Stimulated activated CD8-positive, alpha-beta memory T cell treated with anti-CD3 and anti-CD28 coated beads, Interleukin-4, amount 100 ng/mL, for 4 hours (primary cell): ENCODE measurements around the gene EMP1.
"Not testable (repeated sequence)": the region's sequence is repeated elsewhere in the genome, so short reads cannot be mapped to it uniquely, and the experiment has no call there.

Source experiments
- DNase-seq, 2 donors: peaks; one replicate each; pipeline ENCODE4 v3.0.0-alpha.2; 2020; ENCODE audit warnings: low read depth in 2 of 2, low spot score in 1 of 2

The EMP1 gene

DNA sequence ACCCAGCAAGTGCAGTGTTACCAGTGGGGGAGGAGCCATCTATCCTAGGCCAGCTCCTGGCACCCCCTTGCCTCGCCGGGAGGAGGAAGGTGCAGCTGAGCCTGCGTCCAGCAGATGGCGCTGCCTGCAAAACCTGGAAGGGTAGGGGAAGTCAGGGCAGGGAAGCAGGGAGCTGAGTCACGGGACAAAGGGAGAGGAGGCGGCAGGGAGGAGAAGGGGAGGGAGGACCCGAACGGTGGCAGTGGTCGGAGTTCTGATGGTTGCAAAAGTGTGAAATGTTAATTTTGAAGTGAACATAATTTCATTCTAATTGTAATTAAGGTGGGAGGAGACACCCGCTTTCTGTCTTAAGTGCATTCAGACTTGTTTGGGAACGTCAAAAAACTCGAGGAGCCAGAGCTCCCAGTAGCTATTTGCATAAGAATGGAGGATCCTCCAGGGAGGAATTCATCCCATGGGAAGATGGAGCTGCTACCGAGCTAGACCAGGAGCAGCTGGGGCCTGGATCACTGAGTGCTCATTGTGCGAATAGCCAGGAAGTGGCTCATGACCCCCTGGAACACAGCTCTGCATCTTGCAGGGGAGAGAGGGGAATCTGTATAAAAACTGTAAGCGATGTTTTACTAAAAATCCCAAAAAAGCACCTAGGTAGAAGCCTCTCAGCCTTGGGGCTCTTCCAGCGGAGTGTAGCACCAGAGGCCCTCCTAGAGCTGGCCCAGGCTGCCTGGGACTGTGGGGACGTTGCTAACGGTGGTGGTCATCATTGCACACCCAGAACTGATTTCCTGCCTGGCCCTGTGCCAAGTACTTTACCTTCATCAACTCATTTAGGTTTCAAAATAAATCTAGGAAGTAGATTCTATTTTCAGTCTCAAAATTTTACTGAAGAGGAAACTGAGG lies 59.5 kb downstream of the EMP1 start:
- DNase-seq: peak; percentile 41 to 46

DNA sequence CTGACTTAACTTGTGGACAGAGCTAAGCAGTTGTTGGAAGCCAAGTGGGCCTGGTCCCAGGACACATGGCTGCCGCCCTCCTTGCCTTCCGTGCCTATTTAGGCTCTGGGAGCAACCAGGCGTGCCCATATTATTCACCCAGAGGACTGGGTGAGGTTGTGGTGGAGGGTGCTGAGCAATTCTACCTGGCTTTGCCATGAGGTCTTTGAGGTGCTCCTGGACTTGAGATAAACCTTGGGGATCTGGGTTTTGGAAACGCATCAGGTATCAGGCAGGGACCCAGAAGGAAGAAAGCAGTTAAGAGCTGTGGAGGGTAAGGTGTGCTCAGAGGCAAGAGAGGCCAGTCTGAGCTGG lies 60.1 kb downstream of the EMP1 start:
- no peak for DNase-seq

DNA sequence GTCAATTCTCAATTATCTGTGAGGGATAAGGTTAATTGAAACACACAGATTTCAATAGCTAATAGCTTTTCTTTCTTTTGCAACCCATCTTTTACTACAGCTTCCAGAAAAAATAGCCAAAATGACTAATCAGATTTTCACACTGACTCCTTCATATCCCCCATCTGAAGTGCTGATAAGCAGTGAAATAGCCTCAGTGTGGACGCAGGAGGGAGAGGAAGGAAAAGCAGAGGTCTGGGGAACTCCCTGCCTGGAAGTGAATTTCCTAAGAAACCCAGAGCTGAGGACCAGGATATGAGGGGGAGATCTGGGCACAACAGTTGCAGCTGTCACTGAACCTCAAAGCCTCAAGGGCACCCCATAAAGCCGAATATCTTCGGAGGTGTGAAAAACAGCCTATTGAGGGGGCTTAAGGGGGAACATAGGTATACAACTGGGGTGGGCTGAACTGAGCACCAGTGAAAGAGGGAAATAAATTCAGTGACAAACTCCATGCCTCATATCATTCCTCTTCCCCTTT lies 60.9 kb downstream of the EMP1 start:
- no peak for DNase-seq

DNA sequence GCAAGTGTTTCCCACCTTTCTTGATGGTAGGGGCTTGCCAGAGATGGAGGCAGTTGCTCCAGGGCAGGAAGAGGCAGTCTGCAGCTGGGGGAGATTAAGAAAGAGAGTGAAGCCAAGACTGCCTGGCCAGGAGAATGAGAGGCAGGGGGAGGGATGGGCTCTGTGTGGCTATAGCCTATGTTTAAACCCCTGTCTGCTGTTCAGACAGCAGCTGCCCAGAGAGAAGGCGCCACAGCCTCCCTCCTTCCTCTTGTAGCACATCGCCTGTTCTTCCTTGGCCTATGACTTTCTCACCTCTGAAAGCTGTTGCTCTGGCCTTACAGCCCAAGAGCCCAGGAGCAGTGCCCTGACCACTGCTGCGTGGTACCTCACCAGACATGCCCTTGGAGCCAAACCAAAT lies 61.7 kb downstream of the EMP1 start:
- DNase-seq: no peak

DNA sequence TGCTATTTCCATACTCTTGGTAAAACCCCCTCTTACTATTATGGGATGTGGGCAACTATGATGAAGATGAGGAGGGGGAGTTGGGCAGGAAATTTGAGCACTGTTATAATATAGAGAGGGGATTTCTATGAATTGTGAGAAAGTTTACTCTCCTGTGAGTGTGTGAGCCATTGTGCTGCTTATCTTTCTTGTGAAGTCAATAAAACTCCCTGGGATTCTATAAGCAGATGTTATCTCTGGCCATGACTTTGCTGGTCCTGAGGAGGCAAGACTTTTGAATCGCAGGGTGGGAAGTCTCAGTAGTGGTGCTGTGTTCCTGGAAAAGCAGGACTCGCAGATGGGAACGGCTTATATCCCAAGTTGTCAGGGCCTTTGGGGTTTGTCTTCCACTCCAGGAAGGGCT lies 62.2 kb downstream of the EMP1 start:
- DNase-seq: no peak

DNA sequence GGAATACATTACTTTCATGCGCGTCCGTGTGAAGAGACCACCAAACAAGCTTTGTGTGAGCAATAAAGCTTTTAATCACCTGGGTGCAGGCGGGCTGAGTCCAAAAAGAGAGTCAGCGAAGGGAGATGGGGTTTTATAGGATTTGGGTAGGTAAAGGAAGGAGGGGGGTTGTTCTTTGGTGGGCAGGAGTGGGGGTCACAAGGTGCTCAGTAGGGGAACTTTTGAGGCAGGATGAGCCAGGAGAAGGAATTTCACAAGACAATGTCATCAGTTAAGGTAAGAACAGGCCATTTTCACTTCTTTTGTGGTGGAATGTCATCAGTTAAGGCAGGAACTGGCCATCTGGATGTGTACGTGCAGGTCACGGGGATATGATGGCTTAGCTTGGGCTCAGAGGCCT lies 63.1 kb downstream of the EMP1 start:
- not testable (repeated sequence) for DNase-seq

DNA sequence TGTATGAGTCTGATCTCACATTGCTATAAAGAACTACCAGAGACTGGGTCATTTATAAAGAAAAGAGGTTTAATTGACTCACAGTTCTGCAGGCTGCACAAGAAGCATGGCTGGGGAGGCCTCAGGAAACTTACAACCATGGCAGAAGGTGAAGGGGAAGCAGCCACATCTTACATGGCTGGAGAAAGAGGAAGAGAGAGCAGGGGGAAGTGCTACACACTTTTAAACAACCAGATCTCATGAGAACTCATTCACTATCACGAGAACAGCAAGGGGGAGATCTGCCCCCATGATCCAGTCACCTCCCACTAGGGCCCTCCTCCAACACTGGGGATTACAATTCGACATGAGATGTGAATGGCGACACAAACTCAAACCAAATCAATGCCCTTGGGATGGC lies 71.3 kb downstream of the EMP1 start:
- not testable (repeated sequence) for DNase-seq

DNA sequence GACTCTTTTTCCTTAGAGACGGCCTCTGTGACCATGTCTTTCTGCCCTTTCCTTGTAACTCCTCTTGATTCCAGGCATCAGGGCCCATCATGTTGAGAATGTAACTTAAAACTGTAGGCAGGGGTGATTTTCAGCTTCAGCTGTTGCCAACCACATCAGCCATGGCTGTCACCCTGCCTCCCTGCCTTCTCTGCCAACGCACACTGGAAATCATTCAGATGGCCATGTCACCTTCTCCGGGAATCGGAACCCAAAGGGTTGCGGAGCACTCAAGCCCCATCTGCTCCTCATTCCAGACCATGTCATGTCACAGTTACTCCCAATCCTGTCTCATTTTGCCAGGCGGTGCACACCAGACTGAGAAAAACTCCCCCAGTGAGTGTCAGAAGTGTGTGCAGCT lies 72.1 kb downstream of the EMP1 start:
- no peak for DNase-seq
